Parietal lobe (tissue), 2 donors: Measurements from ENCODE around the gene LAMA4. TPM values are rescaled to one million over a fixed set of nuclear protein-coding genes. Genes with fewer than 3 reads are reported as not detected.

ENCODE experiments used
- small RNA-seq: library from RNA; depleted of rRNA; stranded (forward); fragments of <200 nt; gene quantifications from one replicate; pipeline ENCODE3, GENCODE V24; 2014; ENCODE audit warnings: low replicate concordance
- total RNA-seq: library from RNA; depleted of rRNA; stranded (reverse); fragments of >200 nt; gene quantifications from one replicate; pipeline ENCODE4 v1.2.3, GENCODE V29; 2014

LAMA4 gene, protein sequence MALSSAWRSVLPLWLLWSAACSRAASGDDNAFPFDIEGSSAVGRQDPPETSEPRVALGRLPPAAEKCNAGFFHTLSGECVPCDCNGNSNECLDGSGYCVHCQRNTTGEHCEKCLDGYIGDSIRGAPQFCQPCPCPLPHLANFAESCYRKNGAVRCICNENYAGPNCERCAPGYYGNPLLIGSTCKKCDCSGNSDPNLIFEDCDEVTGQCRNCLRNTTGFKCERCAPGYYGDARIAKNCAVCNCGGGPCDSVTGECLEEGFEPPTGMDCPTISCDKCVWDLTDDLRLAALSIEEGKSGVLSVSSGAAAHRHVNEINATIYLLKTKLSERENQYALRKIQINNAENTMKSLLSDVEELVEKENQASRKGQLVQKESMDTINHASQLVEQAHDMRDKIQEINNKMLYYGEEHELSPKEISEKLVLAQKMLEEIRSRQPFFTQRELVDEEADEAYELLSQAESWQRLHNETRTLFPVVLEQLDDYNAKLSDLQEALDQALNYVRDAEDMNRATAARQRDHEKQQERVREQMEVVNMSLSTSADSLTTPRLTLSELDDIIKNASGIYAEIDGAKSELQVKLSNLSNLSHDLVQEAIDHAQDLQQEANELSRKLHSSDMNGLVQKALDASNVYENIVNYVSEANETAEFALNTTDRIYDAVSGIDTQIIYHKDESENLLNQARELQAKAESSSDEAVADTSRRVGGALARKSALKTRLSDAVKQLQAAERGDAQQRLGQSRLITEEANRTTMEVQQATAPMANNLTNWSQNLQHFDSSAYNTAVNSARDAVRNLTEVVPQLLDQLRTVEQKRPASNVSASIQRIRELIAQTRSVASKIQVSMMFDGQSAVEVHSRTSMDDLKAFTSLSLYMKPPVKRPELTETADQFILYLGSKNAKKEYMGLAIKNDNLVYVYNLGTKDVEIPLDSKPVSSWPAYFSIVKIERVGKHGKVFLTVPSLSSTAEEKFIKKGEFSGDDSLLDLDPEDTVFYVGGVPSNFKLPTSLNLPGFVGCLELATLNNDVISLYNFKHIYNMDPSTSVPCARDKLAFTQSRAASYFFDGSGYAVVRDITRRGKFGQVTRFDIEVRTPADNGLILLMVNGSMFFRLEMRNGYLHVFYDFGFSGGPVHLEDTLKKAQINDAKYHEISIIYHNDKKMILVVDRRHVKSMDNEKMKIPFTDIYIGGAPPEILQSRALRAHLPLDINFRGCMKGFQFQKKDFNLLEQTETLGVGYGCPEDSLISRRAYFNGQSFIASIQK (N-terminal part only)
- 26.0 TPM for total RNA-seq

DNA sequence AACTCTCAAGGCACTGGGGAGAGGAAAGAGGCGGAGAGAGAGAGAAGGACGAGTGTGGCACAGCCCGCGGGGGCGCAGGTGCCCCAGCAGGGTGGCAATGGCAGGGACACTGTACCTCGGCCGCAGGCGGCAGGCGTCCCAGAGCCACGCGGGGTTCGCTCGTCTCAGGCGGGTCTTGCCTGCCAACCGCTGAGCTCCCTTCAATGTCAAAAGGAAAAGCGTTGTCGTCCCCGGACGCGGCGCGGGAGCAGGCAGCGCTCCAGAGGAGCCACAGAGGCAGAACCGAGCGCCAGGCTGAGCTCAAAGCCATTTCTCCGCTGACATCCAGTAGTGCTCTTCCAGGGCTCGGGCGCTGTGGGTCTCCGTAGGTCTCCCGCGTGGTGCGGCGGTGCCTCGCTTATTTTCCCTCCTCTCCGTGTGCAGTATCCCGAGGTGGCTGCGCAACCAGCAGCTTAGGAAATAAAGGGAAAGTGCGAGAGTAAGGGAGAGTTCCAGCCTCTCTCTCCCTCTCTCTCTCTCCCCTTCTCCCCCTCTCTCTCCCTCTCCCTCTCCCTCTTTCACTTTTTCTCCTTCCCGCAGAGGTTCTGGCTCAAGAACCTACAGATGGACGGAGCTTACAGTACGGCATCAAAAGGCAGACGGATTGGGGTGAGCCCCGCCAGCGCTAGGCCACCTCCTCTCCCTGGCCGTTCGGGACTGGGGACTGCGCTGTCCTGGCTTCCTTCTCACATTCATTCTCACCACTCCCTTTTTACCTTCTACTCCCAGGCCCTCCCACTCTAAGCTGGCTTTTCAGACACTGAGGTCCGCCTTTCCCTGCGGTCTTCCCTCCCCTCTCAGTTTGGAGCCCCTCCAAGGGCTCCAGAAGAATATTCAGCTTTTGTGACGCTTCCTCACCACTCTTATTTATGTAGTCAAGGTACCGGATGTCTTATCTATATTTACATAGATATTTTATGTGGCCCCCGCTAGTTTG lies at the start of gene LAMA4:
Gene LAMA4, minus strand, starts transcription at position 727 of the 976 bp plus-strand sequence. Its CDS starts 417 bp downstream, at position 310.

DNA sequence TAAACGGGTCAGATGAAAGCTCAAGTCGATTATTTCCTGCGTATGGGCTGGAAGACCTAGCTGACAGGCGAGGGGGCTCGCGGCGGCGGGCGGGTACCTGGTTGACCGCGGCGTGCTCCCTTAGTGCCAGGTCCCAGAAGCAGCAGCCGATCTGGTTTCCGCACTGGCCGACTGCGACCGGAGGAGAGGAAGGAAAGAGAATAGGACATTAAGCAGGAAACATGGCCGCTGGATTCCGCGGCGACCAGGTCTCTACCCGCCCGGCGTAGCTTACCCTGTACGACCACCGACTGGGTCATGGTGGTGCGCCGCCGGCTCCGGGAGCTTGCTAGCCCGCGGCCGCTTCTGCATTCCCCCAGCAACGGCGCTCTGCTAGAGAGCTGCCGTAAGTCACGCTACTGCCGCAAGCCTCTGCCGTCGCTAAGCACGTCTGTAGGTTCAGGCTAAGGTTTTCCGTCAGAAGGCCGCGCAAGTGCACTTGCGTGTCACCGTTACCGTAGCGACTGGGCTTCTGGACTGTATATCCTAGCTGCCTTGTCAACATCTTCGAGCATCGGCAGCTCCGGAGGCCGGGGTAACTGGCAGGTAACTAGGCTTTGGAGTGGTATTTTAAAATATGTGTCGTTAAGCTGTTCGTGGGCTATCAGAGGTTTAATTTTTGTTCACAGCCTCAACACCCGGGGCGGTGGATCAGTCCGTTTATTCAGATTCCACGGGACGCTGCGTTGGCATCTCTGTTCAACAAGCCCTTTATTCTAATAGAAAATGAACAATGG lies 167.0 kb downstream of the LAMA4 start, which contains the start of the genes FAM229B and TUBE1:
Gene FAM229B, plus strand, starts transcription at position 456 of the 776 bp plus-strand sequence. CDS start 11,693 bp downstream, outside the sequence.
Gene TUBE1, minus strand, starts transcription at position 347 of the 776 bp plus-strand sequence. Its CDS starts 48 bp downstream, at position 299.

Small RNA genes within 50 kb of the gene (small RNA-seq; reads per million reads assigned to genes)
- gene RNU6-1226P = not detected

Other genes with a start within 250 kb of the LAMA4 start
- not detected for gene CCN6, start 200.5 kb downstream of the LAMA4 start, total RNA-seq
- 71.7 TPM for gene TUBE1, start 167.1 kb downstream of the LAMA4 start, total RNA-seq
- 24.1 TPM for gene FAM229B, start 167.0 kb downstream of the LAMA4 start, total RNA-seq
- not detected for gene RFPL4B, start 92.8 kb upstream of the LAMA4 start, total RNA-seq